Kidney epithelial cell (primary cell): Measurements from ENCODE around the gene KLHL22. TPM values are rescaled to one million over a fixed set of nuclear protein-coding genes. Genes with fewer than 3 reads are reported as not detected.
"Not testable (repeated sequence)": the region's sequence is repeated elsewhere in the genome, so short reads cannot be mapped to it uniquely, and the experiment has no call there.

Experiments used
- DNase-seq: peaks from one replicate; pipeline ENCODE4 v3.0.0-alpha.2; 2010; ENCODE audit warnings: low read depth
- H3K27me3 ChIP-seq: 2 replicates; pipeline ENCODE4 v1.6.0; 2011; ENCODE audit warnings: low read length; ENCODE audit not compliant: control insufficient read depth, insufficient read depth
- H3K36me3 ChIP-seq: 2 replicates; pipeline ENCODE4 v1.5.1; 2011; ENCODE audit warnings: low read length; ENCODE audit not compliant: control insufficient read depth, insufficient read depth
- H3K4me3 ChIP-seq: 2 replicates; pipeline ENCODE4 v1.5.1; 2011; ENCODE audit warnings: low read depth, mild to moderate bottlenecking, control low read depth, low read length
- CTCF ChIP-seq: IDR thresholded peaks from 2 replicates; pipeline ENCODE4 v1.5.1; 2011; ENCODE audit warnings: mild to moderate bottlenecking, moderate library complexity, low read length, control low read depth, inconsistent platforms; ENCODE audit not compliant: insufficient read depth, poor library complexity, severe bottlenecking
- total RNA-seq: library from RNA; depleted of rRNA; stranded (reverse); fragments of >200 nt; gene quantifications from 2 replicates; pipeline ENCODE4 v1.2.3, GENCODE V29; 2015

KLHL22 gene
- total RNA-seq, 1 donor from 2014 or later, result 18.6 TPM

GRCh38 chr22:20507253-20508066, 11.9 kb upstream of the KLHL22 start, which contains the start of gene MED15:
Gene MED15, plus strand, starts transcription at chr22:20507610. Its CDS starts 69 bp downstream, at chr22:20507679.
- H3K36me3 ChIP-seq, result no peaks in the 10 kb centered on the region
- H3K4me3 ChIP-seq, result peak within 1 kb of the TSS; percentile 95
- DNase-seq, result no peak
- no peak for TF ChIP-seq CTCF
- H3K27me3 ChIP-seq, result no peaks in the 10 kb centered on the region

GRCh38 chr22:20506543-20507252, 11.1 kb upstream of the KLHL22 start:
- H3K36me3 ChIP-seq, result no peaks in the 10 kb centered on the region
- DNase-seq, result no peak
- peak overlapping the region; percentile 95 for H3K4me3 ChIP-seq
- TF ChIP-seq CTCF, result no peak
- no peaks in the 10 kb centered on the region for H3K27me3 ChIP-seq

- DNase-seq, H3K4me3 ChIP-seq, H3K36me3 ChIP-seq, H3K27me3 ChIP-seq: not testable (repeated sequence)
Observed at GRCh38 chr22:20504293-20504922, 8.8 kb upstream of the KLHL22 start.

GRCh38 chr22:20503816-20504215, 8.2 kb upstream of the KLHL22 start:
- Histone ChIP-seq H3K4me3 (no peak overlapping the region), H3K27me3 (no peaks in the 10 kb centered on the region), H3K36me3 (no peaks in the 10 kb centered on the region)
- no peak for TF ChIP-seq CTCF
- no peak for DNase-seq

- no peak for DNase-seq
- Histone ChIP-seq H3K27me3 (no peaks in the 10 kb centered on the region), H3K36me3 (no peaks in the 10 kb centered on the region), H3K4me3 (no peak overlapping the region)
- TF ChIP-seq CTCF, result no peak
Observed at GRCh38 chr22:20499769-20500168, 4.2 kb upstream of the KLHL22 start.

- H3K27me3 ChIP-seq, result no peaks in the 10 kb centered on the region
- H3K4me3 ChIP-seq, result no peak overlapping the region
- no peaks in the 10 kb centered on the region for H3K36me3 ChIP-seq
- TF ChIP-seq CTCF, result no peak
- DNase-seq, result no peak
Observed at GRCh38 chr22:20498913-20499312, 3.3 kb upstream of the KLHL22 start.
